NCI-H1092 treated with DMSO at 0.1 percent for 48 hours (cell line): ENCODE results near the gene TGFA.
"Not testable (repeated sequence)": the region's sequence is repeated elsewhere in the genome, so short reads cannot be mapped to it uniquely, and the experiment has no call there.

Experiments used
- DNase-seq: peaks from one replicate; lab custom pipeline; 2025; lab: John Stamatoyannopoulos, UW

TGFA gene

DNA sequence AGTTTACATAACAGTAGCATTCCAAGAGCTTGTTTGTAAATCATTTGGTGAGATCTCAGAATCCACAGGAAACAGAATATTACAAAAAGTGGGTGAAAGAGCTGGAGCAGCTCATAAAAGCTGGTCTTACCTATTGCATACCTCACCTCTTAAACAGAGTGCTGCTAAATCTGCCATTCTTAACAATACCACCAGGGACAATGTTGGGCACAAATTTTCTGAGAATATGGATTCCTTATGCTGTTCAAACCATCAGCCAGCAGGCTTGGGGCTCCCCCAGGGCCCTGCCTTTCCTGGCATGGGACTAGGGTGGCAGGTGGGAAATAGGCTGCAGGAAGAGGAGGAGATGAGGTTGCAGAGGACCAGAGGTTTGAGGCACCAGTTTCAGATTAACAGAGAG, 55.6 kb downstream of the TGFA start:
- DNase-seq: no peak

DNA sequence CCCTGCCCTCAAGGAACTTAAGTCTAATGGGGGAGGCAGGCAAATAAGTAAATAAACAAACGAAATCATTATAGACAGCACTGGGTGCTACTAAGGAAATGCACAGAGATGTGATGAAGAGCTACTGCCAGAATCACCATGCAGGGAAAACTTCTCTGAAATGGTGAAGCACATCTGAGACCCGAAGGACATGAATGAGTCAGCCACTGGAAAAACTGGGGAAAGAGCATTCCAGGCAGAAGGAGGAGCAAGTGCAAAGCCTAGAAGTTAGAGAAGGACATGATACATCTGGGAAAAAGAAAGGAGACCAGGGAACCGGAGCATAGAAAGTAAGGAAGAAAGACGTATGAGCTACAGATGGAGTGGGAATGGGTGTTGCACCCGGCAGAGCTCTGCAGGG, 56.8 kb downstream of the TGFA start:
- no peak for DNase-seq

DNA sequence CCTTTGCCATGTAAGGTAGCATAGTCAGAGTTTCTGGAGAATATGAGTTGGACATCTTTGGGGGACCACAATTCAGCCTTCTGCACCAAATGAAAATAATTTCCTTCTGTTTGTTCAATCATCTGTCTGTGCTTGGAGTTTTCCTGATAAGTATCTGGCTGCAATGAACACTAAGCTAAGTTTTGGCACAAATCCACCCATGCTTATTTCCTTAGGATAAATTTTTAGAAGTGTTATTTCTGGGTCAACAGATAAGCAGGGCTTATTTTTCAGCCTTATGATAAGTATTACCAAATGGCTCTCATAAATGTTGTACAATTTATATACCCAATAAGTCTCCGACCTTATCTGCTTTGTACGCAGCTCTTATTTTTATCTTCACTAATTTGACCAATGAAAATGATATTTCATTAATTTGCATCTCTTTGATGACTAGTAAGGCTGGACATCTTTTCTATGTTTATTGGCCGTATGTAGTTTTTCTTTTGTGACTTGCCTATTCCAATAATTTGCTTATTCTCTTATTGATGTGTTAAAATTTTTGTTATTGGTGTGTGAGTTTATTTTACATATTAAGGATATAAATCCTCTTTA, 59.2 kb downstream of the TGFA start:
- no peak for DNase-seq

DNA sequence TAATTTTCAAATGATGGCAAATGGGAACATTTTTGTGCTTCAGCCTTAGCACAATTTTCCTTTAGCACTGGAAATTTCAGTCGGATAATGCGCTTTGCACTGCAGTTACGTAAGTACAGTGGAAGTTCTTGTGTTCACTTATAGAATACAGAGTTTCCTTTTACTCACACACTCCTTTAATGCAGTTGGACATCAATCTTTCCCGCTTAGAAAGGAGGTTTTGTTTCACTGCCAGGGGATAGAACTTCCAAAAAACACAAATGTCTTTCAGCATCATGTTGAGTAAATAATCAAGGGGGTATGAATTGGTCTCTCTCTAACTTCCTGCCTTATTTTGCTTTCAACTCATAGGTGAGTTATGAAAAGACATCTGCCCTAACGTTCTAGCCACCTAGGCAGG, 63.2 kb downstream of the TGFA start:
- DNase-seq: no peak

DNA sequence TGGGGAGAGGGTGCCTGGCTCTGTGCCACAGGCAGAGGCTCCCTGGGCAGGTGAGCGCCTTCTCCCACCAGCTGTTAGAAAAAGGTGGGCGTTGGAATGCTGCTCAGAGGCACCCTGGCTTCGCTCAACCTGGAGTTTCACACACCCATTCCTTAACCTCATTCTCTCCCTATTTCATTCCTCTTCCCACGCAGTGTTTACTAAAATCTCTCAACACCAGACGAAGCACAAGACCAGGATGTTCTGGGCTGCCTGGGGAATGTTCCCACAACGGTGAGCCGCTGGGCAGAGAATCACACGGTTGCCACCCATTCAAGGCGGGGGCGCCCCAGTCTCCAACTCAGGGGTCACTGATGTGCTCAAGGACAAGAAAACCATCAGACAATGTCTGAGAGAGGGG, 64.5 kb downstream of the TGFA start:
- no peak for DNase-seq

DNA sequence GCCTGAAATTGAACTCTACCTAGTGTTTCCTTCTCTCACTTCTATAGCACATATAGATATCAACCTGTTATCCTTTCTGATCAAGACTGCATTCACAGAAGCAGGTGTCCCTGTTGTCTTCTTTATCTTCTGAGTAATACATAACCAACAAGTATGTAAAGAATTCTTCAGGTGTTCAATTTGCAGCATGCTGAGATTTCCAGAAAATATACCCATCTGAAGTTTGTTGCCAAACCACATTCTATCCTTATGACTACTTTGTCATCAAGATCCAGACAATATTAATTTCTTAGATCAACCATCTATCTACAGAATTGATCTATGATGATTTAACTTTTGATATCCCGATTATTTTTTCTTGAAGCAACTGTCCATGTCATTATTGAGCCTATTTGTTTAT, 69.5 kb downstream of the TGFA start:
- no peak for DNase-seq

DNA sequence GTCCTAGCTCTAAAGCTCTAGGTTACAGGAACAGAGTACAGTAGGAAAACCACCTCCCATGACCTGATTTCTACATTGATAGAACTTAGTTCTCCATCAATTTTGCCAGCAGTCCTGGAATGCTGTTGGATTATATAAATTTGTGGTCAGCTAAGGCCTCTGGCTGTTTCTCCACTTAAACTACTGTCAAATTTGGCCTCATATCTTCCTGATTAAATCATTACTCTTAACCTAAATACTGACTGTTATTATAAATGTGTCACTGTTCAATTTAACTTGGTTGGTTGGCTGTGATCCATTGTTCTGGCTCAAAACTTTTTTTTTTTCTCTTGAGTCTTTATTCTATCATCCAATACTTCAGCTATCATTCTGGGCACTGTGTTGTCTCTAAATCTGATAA, 71.2 kb downstream of the TGFA start:
- DNase-seq: no peak

DNA sequence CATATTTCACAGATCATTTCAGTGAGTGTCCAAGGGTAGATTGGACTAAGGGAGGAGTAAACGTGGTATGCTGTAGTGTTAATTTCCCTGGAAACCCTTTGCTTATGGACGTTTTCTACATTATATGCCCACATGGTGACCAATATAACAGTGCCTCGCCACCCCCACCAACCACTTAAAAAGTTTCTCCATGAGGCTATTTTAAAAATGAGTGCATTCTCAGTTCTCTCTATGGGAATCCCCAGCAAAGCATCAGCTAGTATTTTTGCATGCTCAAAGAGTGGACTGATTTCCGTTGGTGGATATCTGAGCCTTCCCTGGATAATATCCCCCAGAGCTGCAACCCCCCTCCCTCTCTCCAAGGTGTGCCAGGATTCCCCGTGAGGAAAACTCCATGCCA, 73.2 kb downstream of the TGFA start:
- DNase-seq: no peak

DNA sequence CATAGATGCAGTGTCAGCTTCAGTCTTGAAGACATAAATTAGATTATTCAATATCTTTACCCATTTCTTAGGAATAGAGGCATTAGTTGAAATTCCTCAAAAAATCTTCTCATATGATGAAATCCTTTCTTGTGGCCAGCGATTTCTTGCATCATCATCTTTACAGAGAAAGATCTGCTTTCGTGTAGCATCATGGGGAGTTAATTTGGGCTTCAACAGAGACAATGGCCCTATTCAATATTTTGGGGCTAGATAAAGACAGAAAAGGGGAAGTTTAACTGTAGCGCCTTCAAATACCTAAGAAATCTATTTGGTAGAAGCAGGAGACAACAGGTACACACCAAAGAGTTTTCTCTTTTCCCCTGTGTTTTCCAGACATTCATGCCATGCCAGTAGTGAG, 73.8 kb downstream of the TGFA start:
- DNase-seq: no peak

DNA sequence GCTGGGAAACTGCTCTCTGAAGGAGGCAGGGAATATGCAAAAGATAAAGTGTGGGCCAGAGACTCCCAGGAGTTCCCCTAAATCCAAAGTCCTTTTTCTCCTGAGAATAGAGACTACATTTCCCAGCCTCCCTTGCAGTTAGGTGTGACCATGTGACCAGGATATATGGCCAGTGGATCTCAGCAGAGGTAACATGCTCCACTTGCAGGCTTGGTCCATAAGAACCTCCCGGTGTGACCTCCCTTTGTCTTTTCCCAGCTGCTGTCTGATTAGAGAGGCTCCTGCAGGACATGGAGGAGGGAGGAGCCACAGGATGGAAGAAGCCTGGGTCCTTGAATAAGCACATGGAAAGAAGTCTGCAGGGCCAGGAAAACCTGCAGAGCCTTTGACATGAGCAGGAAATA, 76.2 kb downstream of the TGFA start:
- no peak for DNase-seq

DNA sequence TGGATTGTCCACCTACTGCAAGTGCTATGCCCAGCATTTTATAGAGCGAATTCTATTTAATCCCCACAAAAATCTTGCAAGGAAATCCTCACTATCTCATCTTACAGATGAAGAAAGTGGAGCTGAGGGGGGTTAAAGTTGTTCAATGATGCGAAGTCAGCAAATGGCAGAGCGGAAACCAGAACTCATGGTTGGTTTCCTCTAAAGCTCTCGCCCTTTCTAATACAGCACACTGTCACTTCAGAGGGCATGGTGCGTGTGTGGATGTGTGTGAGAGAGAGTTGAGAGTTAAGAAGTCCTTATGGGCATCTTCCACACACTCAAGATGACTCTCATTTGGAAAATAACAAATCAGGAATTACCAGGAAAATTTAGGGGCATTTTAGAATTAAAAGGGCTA, 78.4 kb downstream of the TGFA start:
- DNase-seq: no peak

DNA sequence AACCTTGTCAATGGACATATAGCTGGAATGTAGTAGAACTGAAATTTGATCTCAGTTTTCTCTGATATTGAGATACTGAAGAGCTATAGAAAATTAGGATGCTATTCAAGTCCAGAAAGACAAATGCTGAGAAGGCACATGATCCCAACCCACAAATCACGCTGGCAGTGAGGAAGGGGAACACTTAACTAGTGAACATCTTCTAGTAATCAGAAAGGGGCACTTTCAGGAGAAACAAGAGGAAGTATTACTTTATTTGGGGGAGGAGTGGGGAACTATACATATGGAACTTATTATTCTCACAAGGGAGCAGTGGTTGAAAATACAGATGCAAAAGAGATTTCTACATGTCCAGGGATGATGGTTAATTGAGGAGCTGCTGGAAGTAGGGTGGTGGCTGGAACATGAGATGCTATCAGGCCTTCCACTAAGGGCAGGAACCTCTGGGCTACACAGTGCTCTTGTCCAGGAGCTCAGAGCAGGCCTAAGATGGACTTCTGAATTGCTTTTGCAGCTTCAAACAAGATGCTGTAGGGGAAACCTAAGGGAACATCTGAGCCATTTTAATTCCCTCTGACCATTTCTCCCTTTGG, 79.3 kb downstream of the TGFA start:
- no peak for DNase-seq

DNA sequence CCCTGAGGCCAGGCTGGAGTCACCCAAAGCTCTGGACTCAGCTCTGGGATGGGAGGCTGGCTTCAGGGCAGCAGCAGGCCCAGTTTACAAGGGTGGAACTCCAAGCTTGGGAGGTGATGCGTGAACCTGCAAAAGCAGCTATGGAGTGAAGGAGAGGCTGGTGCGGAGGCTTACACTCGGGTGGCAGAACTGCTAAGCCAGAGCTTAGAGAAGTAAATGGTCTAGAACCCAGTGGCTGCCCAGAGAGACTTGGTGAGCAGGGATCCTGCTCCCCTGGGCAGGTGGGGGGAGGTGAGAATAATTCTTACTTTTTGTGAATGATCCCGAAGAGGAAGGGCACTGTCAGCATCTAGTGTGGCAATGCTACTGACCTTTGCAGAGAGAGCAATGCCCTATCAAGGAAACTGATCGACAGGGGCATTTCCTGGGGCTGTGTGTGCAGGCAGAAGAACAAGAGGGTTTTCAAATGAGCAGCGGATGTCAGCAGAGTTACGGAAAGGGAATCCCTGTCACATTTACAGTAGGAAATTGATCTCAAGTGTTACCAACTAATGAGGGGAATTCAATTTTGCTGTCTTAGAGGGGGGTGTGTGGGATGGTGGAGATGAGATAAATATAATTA, 80.4 kb downstream of the TGFA start:
- DNase-seq: no peak

DNA sequence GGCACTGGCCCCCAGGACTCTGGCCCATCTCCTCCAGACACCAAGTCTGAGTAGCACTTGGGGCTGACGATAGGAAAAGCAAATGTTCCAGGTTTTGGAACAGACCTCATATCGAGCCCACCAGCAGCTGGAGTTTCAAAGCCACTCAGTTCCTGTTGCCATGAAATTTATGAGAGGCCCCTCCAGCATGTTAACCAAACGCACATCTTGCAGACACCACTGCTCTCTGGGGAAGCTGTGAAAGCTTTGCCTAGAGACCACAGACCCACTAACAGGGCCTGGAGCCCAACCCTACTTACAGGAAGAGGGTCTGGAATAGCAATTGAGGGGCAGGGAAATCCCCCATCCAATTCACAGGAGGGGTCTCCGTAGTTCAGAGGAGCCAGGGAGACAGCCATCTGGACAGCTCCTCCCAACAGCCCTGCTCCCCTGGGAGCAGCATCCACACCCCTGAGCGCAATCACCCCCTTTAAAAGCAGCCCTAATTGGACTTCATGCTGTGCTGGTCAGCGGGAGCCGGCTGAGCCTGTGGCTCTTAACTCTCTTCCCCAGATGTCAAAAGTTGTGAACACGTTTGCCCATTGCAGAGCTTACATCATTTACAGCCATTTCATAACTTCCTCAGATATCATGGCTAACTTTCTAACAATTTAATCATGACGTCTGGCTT, 81.3 kb downstream of the TGFA start:
- peak; percentile 71 for DNase-seq

DNA sequence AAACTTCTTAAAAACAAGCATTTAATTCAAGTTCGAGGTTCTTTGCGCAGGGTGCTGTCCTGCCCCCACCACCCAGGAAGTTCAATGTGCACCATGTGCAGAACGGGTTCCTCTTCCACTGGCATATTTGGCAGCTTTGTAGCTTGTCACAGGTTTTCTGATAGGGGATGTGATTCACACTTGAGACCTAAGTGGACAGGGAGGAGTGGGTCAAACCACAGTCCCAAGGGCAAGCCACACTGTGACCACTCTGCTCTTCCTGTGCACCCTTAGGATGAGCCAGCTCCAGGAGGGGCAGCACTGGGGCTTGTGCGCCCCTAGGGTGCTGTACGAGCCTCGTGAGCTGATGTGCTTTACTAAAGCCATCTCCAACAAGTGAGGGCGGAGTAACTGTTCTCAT, 82.5 kb downstream of the TGFA start:
- DNase-seq: no peak

DNA sequence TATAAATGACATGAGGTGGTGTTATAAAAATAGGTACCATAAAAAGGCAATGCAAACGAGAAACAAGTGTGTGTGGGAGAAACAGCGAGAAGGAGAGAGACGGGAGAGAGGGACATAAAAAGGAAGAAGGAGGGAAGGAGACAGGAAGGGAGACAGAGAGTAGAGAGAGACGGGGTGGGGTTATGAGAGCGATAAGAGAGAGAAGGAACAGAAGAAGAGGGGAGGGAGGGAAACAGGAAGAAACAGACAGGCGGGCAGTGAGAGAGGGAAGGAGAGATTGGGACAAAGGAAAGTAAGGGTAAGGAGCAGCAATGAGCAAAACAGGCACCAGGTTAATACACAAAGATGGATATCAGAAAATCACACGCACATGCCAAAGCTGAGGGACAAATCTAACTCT, 83.7 kb downstream of the TGFA start:
- DNase-seq: no peak

DNA sequence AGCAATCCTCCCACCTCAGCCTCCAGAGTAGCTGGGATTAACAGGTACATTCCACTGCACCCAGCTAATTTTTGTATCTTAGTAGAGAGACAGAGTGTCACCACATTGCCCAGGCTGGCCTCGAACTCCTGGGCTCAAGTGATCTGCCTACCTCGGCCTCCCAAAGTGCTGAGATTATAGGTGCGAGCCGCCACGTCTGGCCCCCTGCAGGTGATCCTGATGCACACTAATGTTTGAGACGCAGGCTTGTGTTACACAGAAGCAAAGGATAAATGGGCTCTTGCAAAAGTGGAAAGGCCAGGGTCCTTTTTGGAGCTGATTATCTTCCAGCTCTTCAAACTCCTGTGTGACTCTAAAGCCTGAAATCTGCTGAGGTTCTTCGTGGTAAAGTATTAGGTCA, 84.2 kb downstream of the TGFA start:
- no peak for DNase-seq

DNA sequence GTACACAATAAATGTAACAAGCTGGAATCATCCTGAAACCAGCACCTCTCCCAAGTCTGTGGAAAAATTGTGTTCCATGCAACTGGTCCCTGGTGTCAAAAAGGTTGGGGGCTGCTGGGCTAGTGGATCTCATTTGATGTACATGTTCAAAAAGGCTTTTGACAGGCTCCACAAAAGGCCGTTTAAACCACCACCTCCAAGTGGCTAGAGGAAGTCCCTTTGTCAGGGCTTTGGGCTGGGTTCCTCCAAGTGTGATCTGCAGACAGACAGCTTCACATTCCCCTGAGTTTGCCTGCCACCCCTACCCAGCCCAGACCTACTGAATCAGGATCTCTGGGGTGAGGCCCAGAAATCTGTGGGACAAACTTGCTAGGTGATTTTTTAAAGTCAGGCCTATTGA, 84.7 kb downstream of the TGFA start:
- DNase-seq: no peak

DNA sequence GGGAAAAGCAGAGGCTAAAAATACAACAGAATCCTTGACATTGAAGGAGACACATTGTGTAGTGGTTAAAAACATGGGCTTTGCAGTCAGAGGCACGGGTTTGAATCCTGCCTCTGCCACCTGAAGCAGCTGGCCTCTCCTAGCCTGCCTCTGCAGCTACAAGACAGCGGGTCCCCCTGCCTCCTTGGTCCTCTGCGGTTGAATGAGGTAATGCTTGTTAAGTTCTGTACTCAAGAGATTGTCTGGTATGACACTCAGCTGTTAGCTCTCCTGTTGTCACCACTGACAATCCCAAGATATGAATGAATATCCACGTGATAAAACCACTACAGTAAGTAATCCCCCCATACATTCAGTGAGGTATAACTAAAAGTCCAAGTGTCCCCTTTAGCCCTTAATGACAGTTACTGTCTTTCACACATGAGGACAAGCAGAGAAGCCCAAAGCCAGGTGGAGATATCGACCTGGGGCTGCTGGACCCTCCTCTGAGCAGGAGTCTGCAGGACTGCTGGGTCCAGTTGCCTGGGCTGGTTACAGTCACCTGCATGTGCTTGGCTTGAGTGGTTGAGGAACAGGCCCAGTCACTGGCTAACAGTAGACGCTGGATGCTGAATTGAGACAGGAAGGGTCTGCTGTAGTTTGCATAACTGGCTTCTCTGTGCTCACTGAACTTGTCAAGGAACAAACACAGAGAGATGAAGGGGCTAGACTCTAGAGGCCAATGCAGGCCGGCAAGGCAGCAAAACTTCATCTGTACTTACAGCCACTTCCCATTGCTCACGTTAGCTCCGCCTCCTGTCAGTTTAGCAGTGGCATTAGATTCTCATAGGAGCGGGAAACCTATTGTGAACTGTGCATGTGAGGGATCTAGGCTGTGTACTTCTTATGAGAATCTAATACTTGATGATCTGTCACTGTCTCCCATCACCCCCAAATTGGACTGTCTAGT, 85.5 kb downstream of the TGFA start:
- DNase-seq: no peak

DNA sequence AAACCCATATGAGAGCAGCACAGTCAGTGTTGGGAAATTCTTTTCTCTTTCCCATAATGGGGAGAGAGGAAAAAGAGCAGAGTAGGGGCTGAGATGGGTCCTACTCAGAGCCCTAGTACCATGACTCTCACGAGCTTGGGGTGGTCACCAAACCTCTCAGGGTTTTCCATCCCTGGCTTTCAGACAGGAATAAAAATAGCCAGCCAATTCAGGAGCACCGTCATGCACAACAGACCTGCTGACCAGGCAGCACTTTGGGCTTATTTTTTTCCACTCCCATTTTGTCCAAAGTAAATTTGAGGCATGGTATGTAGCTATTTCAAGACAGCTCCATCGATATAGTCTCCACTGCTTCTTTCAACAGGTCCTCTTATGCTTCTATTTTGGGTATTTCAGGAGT, 86.4 kb downstream of the TGFA start:
- DNase-seq: no peak

DNA sequence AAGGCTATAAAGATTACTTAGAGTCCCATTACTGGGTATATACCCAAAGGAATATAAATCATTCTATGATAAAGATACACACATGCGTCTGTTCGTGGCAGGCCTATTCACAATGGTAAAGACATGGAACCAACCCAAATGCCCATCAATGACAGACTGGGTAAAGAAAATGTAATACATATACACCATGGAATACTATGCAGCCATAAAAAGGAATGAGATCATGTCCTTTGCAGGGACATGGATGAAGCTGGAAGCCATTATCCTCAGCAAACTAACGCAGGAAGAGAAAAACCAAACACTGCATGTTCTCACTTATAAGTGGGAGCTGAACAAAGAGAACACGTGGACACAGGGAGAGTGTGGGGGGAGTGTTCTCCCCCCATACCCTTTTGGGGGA, 87.0 kb downstream of the TGFA start:
- DNase-seq: not testable (repeated sequence)

DNA sequence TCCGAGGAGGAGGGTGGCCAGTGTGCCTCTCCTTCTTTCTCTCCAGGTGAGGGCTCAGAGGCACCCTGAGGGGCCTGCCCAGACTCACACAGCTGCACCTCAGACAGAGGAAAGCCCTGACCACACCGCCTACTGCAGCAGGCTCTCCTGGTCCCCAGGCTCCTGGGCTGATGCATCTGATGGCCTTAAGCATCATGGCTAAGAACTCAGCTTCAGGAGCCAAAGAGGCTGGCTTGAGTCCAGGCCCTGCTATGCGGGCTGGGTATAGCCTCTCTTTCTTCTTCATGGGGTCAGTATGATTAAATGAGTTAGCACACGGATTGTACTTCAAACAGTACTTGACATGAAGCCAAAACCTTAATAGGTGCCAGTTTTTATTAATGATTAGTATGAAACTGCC, 89.6 kb downstream of the TGFA start:
- no peak for DNase-seq
